ENCODE measurements around the gene IL12RB2.
"Not testable (repeated sequence)": the region's sequence is repeated elsewhere in the genome, so short reads cannot be mapped to it uniquely, and the experiment has no call there.

IL12RB2 gene

DNA sequence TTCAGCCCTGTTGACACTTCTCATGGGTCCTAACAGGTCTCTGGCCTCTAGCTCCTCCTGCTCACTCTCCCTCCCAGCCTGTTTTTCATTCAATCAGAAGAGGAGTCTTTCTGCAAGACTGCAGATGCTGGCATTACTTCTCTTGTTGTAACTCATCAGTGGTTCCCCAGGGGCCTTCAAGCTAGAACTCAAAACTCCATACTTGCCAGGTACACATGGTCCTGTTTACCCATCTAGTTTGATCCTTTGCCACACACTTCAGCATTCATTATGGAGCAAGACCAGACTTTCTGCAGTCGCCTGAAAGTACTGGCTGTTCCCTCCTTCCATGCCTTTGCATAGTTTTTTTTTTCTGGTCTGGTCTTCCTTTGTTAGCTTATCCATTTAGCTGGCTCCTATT lies 74.6 kb downstream of the IL12RB2 start:
- no peak overlapping the region for H3K27ac ChIP-seq
- H3K4me3 ChIP-seq: no peak overlapping the region

DNA sequence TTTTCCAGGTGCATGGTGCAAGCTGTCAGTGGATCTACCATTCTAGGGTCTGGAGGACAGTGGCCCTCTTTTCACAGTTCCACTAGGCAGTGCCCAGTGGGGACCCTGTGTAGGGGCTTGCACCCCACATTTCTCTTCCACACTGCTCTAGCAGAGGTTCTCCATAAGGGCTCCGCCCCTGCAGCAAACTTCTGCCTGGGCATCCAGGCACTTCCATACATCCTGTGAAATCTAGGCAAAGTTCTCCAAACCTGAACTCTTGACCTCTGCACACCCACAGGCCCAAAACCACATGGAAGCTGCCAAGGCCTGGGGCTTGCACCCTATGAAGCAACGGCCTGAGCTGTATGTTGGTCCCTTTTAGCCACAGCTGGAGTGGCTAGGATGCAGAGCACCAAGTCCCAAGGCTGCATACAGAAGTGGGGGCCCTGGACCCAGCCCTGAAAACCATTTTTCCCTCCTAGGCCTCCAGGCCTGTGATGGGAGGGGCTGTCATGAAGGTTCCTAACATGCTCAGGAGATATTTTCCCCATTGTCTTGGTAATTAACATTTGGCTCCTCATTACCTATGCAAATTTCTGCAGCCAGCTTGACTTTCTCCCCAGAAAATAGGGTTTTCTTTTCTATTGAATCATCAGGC lies 76.4 kb downstream of the IL12RB2 start:
- Histone ChIP-seq H3K27ac (no peak overlapping the region), H3K4me3 (no peak overlapping the region)

DNA sequence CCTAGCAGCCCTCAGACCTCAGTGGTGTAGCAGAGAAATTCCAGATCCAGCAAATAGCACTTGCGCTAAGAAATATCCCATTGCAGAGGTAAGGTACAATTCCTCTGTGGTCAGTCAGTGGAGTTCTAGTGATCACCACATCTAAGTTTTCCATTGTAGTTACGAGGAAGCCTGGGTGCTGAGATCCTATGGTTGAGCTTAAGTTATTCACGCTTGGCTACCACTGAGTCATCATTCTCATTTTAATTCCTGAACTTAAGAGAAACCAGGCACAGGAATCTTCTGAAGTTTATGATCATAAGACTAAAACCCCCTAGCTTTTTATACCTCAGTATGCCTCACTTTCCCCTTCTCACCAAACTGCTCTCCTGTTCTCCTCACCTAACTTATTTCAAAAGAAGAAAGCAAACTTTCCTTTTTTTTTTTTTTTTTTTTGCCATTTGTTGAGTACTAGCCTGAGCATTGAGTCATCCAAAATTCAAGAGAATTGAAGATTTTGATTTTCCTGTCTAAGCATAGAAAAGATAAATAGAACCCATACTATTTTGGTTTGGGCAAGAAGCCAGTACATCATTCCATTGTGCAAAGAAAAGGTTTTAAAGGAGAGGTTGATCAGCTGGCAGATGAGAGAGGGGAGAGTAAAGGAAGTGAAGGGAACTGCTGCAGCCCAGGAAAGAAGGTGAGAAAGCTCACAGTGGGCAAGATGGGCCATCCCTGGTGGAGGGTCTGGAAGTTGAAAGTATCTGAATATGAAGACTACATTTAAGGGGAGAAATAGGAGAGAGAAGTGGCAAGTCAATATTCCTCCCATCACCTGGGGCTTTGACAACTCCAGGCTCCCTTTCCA lies 82.6 kb downstream of the IL12RB2 start:
- H3K27ac ChIP-seq: no peak overlapping the region
- no peak overlapping the region for H3K4me3 ChIP-seq

DNA sequence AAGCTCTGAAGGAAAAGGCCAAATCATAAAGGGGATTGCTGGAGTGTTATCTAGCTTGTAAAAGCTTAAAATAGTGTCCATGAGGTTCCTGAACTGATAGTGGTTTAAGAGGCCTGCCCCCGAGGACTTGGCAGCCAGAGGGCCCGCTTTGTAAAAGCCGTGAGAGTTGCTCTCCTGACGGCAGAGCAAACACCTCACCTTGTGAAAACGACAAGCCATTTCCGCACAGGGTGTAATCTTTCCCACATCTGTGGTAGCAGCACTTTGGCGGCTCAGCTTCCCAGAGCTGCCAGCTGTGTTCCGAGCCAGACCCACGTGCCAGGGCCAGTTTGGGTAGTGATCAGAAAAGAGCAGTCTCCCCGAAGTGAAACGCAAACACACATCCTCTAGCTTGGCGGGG lies 85.6 kb downstream of the IL12RB2 start:
- H3K4me3 ChIP-seq: no peak overlapping the region
- H3K27ac ChIP-seq: peak overlapping the region in 5 of 21 experiments; percentile 0 to 50 (median 13)

DNA sequence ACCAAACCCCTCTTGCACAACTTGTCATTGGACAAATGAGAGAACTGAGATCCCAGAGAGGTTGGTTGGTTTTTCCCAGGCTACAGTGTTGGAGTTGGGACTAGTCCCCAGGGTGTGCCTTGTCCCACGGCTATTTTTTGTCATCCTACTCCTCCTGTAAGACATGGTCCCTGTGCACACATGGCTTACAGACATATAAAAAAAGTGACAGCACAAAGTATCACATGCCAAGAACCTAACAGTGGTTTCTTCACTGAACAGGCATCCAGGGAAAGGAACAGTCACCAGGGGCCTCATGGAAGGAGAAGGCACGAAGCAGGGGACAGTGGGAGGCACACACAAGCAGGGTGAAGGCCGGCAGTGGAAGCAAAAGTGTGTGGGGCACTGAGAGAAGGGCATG lies 86.1 kb downstream of the IL12RB2 start:
- H3K4me3 ChIP-seq: no peak overlapping the region
- peak overlapping the region in 4 of 21 experiments; percentile 0 to 16 (median 9) for H3K27ac ChIP-seq

DNA sequence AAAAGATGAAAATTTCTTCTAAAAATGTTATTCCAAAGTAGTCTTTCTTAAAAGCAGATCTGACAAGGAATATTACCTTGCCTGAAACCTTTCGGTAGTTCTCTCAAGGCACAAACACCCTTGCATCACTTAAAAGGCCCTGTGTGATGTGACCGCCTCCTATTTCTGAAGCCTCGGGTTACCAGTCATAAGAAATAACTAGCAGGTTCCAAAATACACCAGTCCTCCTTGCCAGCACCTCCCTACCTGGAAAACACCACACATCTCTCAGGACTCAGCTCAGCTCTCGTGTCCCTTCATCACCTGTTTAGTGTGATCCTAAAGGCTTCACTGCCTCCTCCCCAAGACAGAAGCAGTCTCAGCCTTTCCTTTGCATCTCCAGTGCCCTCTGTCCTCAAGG lies 86.9 kb downstream of the IL12RB2 start:
- H3K27ac ChIP-seq: no peak overlapping the region
- no peak overlapping the region for H3K4me3 ChIP-seq

DNA sequence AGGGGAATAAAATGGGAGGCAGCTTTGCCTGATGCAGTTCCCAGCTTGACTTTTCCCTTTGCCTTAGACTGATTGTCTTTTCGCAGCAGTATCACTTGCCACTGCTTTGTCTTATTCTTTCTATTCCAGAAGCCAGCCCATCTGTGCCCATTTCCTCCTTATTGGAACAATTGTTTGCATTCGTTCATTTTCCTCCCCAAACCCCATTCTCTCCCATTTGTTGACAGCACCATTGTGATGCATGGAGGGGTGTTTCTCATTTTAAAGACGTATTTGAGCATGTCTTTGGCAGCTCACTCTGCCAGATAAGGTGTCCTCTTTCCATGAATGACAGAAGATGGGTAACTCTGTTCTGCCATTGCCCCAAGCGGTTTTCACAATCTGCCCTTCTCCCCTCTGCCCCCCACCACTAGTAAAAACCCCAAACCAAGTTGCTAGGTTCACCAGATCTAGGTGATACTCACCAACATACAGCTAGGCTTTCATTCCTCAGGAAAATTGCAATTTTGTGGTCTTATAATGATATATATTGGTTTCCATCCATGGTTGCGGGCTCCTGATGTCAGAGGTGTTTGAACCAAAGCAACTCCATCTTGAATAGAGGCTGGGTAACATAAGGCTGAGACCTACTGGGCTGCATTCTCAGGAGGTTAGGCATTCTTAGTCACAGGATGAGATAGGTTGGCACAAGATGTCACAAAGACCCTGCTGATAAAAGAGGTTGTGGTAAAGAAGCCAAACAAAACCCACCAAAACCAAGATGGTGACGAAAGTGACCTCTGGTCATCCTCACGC lies 91.7 kb downstream of the IL12RB2 start:
- H3K4me3 ChIP-seq: no peak overlapping the region

DNA sequence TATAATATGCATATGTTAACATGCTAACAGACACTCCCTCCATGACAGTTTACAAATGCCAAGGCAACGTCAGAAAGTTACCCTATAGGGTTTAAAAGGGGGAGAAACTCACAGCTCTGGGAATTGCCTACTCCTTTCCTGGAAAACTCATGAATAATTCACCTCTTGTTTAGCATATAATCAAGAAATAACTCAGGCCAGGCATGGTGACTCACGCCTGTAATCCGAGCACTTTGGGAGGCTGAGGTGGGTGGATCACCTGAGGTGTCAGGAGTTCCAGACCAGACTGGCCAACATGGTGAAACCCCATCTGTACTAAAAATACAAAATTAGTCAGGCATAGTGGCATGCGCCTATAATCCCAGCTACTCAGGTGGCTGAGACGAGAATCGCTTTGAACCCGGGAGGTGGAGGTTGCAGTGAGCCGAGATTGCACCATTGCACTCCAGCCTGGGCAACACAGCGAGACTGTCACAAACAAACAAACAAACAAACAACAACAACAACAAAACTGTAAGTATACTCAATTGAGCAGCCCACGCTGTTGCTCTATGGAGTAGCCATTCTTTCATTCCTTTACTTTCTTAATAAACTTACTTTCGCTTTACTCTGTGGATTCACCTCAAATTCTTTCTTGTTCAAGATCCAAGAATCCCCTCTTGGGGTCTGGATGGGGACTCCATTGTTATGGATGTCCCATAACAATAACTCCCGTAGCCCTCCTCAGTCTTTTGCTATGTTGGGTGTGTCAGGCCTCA lies 92.5 kb downstream of the IL12RB2 start:
- H3K4me3 ChIP-seq, H3K27ac ChIP-seq: not testable (repeated sequence)

More for the DNA sequence above, 91.7 kb downstream of the IL12RB2 start:
- no peak overlapping the region for H3K27ac ChIP-seq

DNA sequence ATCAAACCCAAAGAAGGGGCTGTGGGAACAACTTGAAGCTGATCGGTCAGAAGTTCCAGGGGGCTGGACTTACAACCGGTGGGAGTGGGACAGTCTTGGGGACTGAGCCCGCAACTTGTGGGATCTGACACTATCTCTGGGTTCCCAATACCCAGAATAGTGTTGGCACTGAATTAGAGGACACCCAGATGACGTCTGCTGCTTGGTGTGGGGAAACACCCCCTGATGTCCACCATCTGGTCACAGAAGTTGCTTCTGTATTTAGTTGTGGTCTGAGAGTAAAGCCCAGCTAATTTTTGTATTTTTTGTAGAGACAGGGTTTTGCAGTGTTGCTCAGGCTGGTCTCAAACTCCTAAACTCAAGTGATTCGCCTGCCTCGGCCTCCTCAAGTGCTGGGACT lies 93.8 kb downstream of the IL12RB2 start:
- no peak overlapping the region for H3K4me3 ChIP-seq
- H3K27ac ChIP-seq: no peak overlapping the region

DNA sequence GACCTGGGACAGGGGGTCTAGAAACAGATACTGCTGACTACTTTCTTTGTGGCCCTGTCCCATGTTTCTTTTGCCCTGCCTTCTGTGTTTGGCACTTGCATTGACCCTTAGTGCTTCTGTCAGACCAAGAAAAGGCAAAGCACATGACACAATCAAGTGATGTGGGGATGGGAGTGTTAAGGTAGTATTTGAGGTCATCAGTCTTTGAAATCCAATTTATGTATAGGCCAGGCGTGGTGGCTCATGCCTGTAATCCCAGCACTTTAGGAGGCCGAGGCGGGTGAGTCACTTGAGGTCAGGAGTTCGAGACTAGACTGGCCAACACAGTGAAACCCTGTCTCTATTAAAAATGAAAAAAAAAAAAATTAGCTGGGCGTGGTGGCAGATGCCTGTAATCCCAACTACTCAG lies 96.5 kb downstream of the IL12RB2 start:
- Histone ChIP-seq H3K4me3 (no peak overlapping the region), H3K27ac (no peak overlapping the region)

DNA sequence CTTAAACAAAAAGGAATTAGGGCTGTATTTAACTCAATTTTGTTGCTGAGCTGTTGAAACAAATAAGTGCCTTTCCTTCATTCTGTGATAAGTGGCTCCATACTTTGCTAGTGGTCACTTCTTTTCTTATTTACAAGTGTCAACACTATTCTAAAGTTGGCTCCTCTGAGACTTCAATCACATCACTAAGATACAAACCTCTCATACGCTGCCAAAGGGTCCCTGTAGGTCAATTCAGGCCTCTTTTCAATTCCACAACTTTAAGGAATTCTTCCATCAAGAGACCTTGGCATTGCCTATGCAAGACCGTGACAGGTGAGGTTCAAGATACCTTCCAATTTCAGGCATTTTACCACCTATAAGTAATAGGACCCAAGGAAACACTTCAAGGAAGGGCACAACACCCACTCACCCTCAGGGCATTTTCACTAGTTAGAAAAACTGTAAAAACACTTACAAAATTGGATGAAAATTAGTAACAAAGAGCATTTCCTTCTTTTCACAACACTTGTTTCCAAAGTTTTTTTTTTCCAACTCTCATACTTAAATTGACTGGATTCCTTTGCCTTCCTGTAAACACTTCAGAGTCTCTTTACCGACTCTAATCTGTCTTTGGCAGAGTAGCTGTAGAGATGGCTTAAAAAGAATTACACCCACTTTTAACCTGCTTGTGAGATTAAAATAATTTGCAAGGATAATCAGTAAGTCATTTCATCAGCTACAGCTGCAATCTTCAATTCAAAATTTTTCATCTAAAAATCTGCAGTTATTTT lies 98.0 kb downstream of the IL12RB2 start:
- Histone ChIP-seq H3K4me3 (no peak overlapping the region), H3K27ac (peak overlapping the region in 1 of 21 experiments; percentile 10)

DNA sequence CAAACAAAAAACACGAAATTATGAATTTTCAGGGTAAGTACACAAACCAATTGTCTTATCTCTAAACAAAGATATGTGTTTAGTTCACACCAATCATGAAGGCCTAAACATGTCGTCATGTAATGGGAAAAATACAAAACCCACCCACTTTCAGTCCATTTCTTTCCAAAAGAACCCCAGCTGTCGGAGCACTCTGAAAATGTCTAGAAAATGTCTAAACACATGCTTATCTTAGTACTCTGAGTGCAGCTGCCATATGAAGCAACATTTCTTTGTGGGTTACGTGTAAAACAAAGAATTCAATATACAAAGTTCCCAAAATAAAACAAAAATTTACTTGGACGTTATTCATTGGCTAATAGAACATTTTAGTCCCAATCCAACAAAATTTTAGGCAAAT lies 99.8 kb downstream of the IL12RB2 start:
- H3K27ac ChIP-seq: no peak overlapping the region
- no peak overlapping the region for H3K4me3 ChIP-seq

DNA sequence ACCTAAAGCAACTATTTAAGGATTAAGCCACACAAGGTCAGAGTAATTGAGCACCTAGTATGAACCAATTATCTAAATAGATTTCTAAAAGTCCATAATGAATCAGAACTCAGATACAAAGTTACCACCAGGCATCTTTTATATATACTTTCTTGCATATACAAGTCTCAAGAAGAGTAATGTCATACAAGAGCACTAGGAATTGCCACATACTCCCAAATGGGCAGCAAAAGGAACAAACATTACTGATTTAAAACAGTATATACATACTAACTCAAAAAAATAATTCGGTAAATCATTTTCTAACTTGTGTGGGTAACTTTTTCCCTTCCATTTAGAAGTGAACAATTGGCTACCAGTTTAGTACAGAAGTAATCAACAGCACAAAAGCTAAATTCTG lies 100.5 kb downstream of the IL12RB2 start:
- no peak overlapping the region for H3K4me3 ChIP-seq
- no peak overlapping the region for H3K27ac ChIP-seq

DNA sequence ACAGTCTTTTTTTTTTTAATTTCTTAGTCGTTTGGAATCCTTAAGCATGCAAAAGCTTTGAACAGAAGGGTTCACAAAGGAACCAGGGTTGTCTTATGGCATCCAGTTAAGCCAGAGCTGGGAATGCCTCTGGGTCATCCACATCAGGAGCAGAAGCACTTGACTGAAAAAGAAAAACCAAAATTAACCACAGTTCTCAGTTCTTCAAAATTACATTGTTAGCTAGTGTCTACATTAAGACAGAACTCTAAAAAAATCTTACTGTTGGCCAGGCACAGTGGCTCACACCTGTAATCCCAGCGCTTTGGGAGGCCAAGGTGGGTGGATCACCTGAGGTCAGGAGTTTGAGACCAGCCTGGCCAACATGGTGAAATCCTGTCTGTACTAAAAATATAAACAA lies 105.4 kb downstream of the IL12RB2 start:
- H3K27ac ChIP-seq, H3K4me3 ChIP-seq: not testable (repeated sequence)

DNA sequence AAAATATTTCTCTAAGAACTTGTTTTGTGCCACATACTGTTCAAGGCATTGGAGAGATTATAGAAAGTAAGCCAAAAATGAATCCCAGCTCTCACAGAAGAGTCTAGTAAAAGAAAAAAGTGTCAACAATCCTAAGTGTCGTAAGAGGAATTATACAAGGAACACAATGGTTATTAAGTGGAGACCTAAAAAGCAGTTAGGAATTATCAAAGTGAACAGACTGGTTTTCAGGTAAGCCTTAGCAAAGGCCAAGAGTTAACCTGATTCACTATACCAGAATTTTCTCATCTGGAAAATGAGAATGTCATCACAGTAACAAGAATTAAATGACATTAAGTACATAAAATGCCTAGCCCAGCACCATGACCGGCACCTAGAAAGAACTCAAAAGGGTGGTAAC lies 106.9 kb downstream of the IL12RB2 start:
- H3K27ac ChIP-seq: no peak overlapping the region
- H3K4me3 ChIP-seq: no peak overlapping the region

DNA sequence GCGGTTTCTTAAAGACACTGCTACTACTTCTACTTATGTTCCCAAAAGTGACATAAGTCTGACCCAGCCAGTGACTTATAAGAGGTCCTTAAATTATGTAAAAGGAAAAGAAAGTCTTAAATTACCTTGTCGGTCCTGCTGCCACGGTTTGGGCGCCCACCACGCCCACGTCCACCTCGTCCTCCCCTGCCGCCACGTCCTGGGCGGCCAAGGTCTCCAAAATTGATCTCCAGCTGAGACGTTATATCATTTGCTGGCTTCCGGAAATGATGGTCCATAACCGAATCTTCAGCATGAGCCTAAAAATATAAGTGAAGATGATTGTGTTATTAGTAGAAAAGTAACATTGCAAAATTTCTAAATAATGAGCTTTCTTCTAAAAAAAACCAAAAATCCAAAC lies 107.4 kb downstream of the IL12RB2 start:
- Histone ChIP-seq H3K27ac (no peak overlapping the region), H3K4me3 (no peak overlapping the region)

DNA sequence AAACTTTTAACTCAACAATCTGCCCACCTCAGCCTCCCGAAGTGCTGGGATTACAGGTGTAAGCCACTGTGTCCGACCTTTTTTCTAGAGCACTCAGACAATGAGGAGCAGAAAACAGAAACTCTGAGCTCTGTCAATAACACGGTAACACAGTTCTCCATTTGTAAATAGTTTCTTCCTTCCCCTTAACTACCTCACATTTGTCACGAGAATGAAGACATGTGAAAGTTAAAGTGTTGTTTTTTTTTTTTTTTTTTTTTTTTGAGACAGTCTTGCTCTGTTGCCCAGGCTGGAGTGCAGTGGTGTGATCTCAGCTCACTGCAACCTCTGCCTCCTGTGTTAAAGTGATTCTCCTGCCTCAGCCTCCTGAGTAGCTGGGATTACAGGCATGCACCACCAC lies 110.1 kb downstream of the IL12RB2 start:
- not testable (repeated sequence) for H3K27ac ChIP-seq, H3K4me3 ChIP-seq

DNA sequence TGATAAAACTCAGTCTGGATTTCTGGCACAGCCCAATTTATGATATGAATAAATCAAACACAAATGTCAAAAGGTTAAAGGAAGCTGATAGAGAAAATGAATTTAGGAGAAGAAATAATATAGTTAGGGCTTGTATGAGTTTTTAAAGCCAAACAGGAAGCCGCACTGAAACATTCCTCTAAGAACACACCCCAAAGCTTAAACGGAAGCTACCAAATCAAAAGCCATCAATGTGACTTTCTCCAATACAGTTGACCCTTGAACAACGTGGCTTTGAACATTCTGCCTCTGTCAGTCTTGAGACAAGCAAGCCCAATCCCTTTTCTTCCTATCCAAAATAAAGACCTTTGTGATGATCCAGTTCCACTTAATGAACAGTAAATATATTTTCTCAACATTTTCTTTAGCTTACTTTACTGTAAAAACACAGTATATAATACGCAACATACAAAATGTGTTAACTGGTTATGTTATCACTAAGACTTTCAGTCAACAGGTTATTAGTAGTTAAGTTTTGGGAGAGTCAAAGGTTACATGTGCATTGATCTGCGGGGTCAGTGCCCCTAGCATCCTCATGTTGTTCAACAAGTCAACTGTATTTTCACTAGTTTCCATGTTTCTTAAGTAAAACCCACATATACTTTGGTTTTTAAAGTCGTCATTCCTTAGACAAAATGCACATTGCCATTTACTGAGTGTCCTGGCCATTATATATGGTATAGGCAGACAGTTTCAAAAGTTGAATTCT lies 111.3 kb downstream of the IL12RB2 start:
- H3K4me3 ChIP-seq: no peak overlapping the region
- H3K27ac ChIP-seq: peak overlapping the region in 1 of 21 experiments; percentile 28
